Coronary artery (tissue), 2 donors: ENCODE measurements around the gene SLC2A13.
"Not testable (repeated sequence)": the region's sequence is repeated elsewhere in the genome, so short reads cannot be mapped to it uniquely, and the experiment has no call there.

ENCODE experiments used
- DNase-seq: peaks from one replicate; pipeline ENCODE4 v3.0.0-alpha.2; 2017; ENCODE audit warnings: low spot score
- H3K27ac ChIP-seq, 2 donors: fragments of 200-600 bp; sonication (generic); one replicate each; pipeline ENCODE4 v1.5.1; 2016 to 2019
- H3K4me3 ChIP-seq: fragments of 200-600 bp; sonication (generic); 2 replicates; pipeline ENCODE4 v1.5.1; 2016; ENCODE audit warnings: mild to moderate bottlenecking, moderate library complexity
- CTCF ChIP-seq: fragments of 200-600 bp; sonication (generic); IDR thresholded peaks from one replicate; pipeline ENCODE4 v1.5.1; 2019; ENCODE audit warnings: antibody characterized with exemption

Gene SLC2A13

GRCh38 chr12:40031965-40032364 lies 73.9 kb downstream of the SLC2A13 start:
- no peak overlapping the region for H3K4me3 ChIP-seq
- no peak for TF ChIP-seq CTCF
- no peak overlapping the region for H3K27ac ChIP-seq
- no peak for DNase-seq

GRCh38 chr12:40030970-40031369 lies 74.9 kb downstream of the SLC2A13 start:
- not testable (repeated sequence) for H3K27ac ChIP-seq

GRCh38 chr12:40028296-40028695 lies 77.6 kb downstream of the SLC2A13 start:
- Histone ChIP-seq H3K27ac (no peak overlapping the region), H3K4me3 (no peak overlapping the region)
- no peak for TF ChIP-seq CTCF
- DNase-seq = no peak

More at GRCh38 chr12:40030970-40031369, 74.9 kb downstream of the SLC2A13 start:
- not testable (repeated sequence) for H3K4me3 ChIP-seq, DNase-seq

GRCh38 chr12:40022850-40023249 lies 83.0 kb downstream of the SLC2A13 start:
- Histone ChIP-seq H3K27ac (no peak overlapping the region), H3K4me3 (no peak overlapping the region)
- no peak for TF ChIP-seq CTCF
- no peak for DNase-seq

- DNase-seq = no peak
- no peak overlapping the region for H3K4me3 ChIP-seq
- TF ChIP-seq CTCF = no peak
- H3K27ac ChIP-seq = no peak overlapping the region
Measured at GRCh38 chr12:40020261-40020691, 85.6 kb downstream of the SLC2A13 start.

GRCh38 chr12:40017488-40017887 lies 88.4 kb downstream of the SLC2A13 start:
- TF ChIP-seq CTCF = no peak

GRCh38 chr12:40016980-40017379 lies 88.9 kb downstream of the SLC2A13 start:
- DNase-seq = no peak
- no peak for TF ChIP-seq CTCF
- H3K27ac ChIP-seq = no peak overlapping the region
- no peak overlapping the region for H3K4me3 ChIP-seq

More at GRCh38 chr12:40017488-40017887, 88.4 kb downstream of the SLC2A13 start:
- DNase-seq = no peak
- Histone ChIP-seq H3K27ac (no peak overlapping the region), H3K4me3 (no peak overlapping the region)

GRCh38 chr12:40015881-40016280 lies 90.0 kb downstream of the SLC2A13 start:
- Histone ChIP-seq H3K4me3 (no peak overlapping the region), H3K27ac (no peak overlapping the region)
- TF ChIP-seq CTCF = no peak
- no peak for DNase-seq
